HS-5 (cell line): ENCODE results near the gene WDR19.
"Not testable (repeated sequence)": the region's sequence is repeated elsewhere in the genome, so short reads cannot be mapped to it uniquely, and the experiment has no call there.

Source experiments
- DNase-seq: peaks from one replicate; pipeline ENCODE4 v3.0.0-alpha.2; 2012; ENCODE audit warnings: low read depth

The WDR19 gene

DNA sequence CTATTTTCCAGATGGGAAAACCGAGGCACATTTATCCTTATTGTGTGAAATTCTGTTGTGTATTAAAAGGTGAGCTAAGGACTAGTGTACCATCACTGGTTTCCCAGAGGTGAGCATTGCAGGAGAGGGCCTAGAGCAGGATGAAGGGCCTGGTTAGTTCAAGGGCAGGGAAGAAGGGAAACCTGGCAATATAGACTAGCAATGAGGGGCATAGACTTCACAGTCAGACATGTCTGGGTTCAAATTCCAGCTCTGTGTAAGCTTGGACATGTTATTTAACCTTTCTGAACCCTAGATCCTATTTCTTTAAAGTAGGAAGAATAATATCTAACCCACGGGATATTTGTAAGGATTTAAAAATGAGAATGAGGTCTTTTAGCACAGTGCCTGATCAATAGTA is 50.8 kb downstream of the WDR19 start:
- DNase-seq, result no peak

GRCh38 chr4:39233783-39234182 is 51.5 kb downstream of the WDR19 start:
- no peak for DNase-seq

DNA sequence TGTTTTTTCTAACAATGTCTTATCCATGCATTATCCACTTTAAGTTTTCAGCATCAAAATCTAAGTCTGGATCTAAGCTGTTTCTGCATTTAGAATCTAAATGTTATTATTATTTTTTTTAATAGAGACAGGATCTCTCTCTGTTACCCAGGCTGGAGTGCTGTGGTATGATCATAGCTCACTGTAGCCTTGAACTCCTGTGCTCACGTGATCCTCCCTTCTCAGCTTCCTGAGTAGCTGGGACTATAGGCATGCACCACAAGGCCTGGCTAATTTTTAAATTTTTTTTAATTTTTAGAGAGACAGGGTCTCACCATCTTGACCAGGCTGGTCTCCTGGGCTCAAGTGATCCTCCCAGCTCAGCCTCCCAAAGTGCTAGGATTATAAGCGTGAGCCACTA is 52.7 kb downstream of the WDR19 start:
- no peak for DNase-seq

DNA sequence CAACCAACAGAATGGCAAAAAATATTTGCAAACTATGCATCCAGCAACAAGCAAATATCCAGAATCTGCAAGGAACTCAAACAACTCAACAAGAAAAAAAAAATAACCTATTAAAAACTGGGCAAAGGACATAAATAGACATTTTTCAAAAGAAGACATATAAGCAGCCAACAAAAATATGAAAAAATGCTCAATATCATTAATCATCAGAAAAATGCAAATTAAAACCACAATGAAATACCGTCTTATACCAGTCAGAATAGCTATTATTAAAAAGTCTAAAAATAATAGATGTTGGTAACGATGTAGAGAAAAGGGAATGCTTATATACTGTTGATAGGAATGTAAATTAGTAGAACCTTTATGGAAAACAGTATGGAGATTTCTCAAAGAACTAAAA is 53.4 kb downstream of the WDR19 start:
- DNase-seq, result no peak

GRCh38 chr4:39237179-39237578 is 54.9 kb downstream of the WDR19 start:
- no peak for DNase-seq

GRCh38 chr4:39243462-39243861 is 61.1 kb downstream of the WDR19 start:
- DNase-seq, result no peak

- DNase-seq, result peak; percentile 25
Observed at GRCh38 chr4:39255266-39255665, 72.9 kb downstream of the WDR19 start.

GRCh38 chr4:39255871-39256270 is 73.5 kb downstream of the WDR19 start:
- DNase-seq, result no peak

- DNase-seq, result no peak
Observed at GRCh38 chr4:39256436-39256835, 74.1 kb downstream of the WDR19 start.

DNA sequence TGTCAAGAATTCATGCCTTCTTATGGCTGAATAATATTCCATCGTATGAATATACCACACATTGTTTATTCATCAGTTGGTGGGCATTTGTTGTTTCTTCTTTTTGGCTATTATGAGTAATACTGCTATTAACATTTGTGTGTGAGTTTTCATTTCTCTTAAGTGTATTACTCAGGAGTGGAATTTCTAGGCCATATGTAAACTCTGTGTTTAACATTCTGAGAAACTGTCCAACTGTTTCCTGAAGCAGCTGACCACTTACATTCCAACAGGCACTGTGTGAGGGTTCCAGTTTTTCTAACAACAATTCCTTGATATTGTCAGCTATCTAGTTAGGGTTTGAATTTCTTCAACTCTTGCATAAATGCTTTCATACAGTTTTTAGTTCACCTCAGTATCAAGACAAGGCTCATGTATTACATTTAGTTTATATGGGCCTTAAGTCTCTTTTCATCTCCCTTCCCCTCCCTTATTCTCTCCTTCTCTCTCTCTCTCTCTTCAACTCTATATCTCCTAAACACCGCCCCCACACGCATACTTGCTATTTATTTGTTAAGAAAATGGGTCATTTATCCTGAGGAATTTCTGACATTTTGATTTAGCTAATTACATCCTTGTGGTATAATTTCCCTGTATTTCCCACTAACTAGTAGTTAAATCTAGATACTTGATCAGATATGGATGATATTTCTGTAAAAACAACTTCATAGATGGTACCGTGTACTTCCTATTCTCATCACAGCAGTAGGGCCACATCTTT is 77.4 kb downstream of the WDR19 start:
- peak; percentile 4 for DNase-seq

- no peak for DNase-seq
Observed at GRCh38 chr4:39263895-39264294, 81.6 kb downstream of the WDR19 start.

DNA sequence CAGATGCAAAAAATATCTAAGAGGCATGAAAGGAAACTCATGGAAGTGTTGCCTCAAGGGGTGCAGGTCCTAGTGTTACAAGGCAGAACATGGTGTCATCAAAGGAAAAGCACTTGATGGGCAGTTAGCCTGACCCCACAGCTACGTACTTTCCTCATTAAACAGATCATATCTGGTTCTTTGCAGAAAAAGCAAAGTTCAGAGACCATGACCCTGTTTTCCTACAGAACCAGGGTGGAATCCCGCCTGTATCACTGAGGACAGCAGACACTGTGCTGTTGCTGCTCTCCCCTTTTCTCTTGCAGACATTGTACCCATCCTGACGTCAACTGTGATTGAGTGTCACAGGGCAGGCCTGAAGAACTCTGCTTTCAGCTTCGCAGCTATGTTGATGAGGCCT is 92.2 kb downstream of the WDR19 start:
- DNase-seq, result no peak

- not testable (repeated sequence) for DNase-seq
Observed at GRCh38 chr4:39277661-39278060, 95.3 kb downstream of the WDR19 start.

DNA sequence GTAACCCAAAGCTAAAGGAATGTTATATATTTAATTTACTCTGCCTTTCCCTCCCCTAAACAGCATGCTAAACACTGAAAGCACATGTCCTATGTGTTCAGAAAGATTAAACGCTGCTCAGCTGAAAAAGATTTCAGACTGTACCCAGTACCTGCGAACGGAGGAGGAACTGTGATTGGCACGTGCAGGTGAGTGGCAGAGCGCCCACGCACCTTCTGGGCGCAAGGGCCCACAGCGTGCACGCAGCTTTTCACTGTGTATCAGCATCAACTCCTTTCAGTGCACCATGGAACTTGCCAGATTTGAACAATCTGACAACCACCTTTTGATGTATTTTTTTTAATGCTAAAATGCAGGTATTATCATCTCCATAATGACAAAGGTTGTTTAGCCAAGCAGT is 96.1 kb downstream of the WDR19 start:
- DNase-seq, result no peak

- DNase-seq, result no peak
Observed at GRCh38 chr4:39279416-39279815, 97.1 kb downstream of the WDR19 start.

DNA sequence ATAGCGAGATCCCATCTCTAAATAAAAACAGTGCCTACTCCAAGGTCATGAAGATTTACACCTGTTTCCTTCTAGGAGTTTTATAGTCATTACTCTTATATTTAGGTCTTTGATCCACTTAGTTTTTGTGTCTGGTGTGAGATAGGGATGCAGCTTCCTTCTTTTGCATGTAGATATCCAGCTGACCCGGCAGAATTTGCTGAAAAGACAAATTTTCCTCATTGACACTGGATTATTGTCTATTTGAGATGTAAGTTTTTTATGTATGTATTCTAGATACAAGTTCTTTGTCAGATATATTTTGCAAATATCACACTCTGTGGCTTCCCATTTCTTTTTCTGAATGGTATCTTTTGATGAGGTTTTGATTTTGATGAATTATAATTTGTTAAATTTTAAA is 98.4 kb downstream of the WDR19 start:
- DNase-seq, result no peak

- DNase-seq, result no peak
Observed at GRCh38 chr4:39285111-39285795, 102.9 kb downstream of the WDR19 start.

GRCh38 chr4:39285853-39286252 is 103.5 kb downstream of the WDR19 start:
- DNase-seq, result no peak

- DNase-seq, result no peak
Observed at GRCh38 chr4:39286263-39286662, 103.9 kb downstream of the WDR19 start.

DNA sequence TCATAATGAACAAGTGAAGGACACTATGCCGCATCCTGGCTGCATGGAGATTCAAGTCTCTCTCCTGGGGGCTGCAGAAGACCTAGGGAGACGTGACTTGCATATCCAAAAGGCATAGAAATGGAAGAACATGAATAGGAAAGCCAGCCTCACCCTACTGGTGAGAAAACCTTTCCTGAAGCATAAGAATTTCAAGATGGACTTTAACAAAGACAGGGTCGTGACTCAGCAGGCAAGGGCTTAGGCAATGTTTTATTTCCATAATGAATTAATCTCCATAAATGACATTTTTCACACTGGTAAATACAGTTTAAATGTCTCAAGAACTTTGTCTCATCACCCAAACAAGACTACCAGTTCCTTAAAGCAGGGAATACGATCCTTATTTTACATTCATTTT is 104.9 kb downstream of the WDR19 start:
- no peak for DNase-seq

GRCh38 chr4:39291686-39292085 is 109.4 kb downstream of the WDR19 start:
- DNase-seq, result no peak

DNA sequence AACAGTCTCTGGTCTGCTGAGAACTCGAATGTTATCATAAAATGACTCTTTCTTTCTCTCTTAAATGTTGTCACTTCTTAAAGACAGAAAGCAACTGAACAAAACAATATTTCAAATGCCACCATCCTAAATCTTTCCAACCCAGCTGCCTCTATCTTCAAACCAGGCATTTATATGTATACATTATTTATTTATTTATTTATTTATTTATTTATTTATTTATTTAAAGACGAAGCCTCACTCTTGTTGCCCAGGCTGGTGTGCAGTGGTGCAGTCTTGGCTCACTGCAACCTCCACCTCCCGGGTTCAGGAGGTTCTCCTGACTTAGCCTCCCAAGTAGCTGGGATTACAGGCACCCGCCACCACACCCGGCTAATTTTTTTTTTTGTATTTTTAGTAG is 110.1 kb downstream of the WDR19 start:
- DNase-seq, result not testable (repeated sequence)

GRCh38 chr4:39295784-39296183 is 113.5 kb downstream of the WDR19 start:
- no peak for DNase-seq

- DNase-seq, result no peak
Observed at GRCh38 chr4:39302901-39303300, 120.6 kb downstream of the WDR19 start.
